GM21619 (cell line): ENCODE results near the gene EGF.
"Not testable (repeated sequence)": the region's sequence is repeated elsewhere in the genome, so short reads cannot be mapped to it uniquely, and the experiment has no call there.

Source experiments
- ATAC-seq: cut with Tn5 transposase; IDR thresholded peaks from one replicate; pipeline ENCODE4 v1.9.1; 2021; ENCODE audit not compliant: unreplicated experiment

EGF gene

DNA sequence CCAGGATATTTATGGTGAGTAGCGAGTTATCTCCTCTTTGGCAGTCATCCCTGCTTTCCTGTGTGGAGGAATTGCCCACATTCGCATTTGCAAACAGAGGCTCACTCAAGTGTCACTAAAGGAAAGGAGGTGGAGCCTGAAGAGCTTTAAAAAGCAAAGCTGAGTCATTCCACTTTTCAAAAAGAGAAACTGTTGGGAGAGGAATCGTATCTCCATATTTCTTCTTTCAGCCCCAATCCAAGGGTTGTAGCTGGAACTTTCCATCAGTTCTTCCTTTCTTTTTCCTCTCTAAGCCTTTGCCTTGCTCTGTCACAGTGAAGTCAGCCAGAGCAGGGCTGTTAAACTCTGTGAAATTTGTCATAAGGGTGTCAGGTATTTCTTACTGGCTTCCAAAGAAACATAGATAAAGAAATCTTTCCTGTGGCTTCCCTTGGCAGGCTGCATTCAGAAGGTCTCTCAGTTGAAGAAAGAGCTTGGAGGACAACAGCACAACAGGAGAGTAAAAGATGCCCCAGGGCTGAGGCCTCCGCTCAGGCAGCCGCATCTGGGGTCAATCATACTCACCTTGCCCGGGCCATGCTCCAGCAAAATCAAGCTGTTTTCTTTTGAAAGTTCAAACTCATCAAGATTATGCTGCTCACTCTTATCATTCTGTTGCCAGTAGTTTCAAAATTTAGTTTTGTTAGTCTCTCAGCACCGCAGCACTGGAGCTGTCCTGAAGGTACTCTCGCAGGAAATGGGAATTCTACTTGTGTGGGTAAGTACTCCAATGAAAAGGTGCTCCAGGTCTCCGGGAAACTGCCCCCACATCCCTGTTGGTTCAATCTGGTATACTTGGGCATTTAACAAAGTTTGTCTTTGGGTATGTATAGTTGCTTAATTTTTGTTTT, at the start of gene EGF:
EGF (plus strand) TSS at position 178 of the 890 bp plus-strand sequence; CDS start at position 631, 453 bp downstream.
- ATAC-seq = no peak

DNA sequence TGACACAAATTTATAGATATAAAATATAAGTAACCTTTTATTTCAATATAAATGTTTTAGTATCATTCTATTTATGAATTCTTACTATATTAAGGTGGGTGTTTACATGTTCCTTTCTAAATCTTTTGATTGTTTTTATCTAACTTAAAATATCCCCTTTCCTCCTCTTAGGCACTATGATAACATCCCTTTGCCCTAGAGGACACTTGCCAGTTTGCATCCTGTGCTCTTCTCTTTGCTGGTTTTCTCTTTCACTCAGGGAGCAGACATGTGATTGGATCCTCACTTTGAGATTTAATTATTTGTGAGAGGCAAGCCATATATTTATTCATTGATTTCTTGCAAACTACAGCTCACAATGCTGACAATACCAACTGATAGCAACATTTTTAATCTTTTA, 48.5 kb upstream of the EGF start:
- ATAC-seq = no peak

DNA sequence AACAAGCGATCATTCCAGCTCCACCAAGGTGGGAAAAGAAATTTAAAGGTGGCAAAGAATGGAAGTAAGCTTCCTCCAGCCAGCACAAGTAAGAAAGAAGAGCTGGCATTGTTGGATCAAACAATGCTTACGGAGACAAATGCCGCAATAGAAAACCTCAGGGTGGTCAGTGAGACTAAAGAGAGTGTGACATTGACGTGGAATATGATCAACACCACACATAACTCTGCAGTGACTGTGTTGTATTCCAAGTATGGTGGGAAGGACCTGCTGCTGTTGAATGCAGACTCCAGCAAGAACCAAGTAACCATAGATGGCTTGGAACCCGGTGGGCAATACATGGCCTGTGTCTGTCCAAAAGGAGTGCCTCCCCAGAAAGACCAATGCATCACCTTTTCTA, 42.6 kb upstream of the EGF start:
- ATAC-seq = no peak

DNA sequence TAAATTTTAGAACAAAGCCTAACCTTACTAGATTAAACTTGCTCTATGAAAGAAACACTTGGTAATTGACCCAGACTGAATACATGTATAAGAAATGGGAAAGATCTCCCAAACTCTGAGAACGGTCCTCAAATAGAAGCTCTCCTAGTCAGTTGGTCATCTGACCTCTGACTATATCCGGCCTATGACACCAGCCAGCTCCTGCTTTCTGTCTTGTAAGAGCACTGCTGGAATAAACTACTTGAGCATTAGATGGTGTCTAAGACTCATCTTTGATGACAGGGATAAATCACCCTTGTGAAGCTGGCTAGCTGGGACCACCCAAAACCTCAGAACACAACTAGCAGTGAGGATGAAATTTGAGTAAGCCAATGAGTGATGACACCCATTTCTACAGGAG, 40.6 kb upstream of the EGF start:
- ATAC-seq = no peak

DNA sequence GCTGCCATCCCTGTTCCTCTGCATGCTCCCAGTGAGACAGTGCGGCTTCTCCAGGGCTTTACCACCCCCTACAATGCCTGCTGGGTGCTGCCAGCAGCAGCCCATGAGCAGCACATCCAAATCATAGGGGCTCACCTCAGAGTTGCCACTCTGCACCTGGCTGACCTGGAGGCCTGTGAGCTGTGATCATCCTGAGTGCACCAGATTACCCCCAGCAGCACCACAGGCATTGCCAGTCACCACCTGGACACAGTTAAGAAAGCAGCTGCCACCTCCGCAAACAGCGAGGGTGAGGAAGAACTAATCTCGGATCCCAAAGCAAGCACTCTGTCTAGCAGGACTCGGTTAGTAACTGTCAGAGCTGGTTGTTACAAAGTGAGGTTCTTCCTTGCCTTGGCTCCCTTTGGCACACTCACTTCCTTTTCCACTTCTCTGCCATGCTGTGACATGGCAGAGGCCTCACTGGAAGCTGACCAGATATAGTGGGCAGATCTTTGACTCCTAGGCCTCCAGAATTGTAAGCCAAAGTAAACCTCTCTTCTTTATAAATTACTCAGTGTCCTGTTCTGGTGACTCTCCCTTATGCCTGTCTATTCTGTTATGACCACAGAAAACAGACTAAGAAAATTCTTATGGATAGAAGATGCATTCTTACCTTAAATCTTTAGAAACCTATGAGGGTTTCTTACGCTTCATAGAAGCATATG, 39.6 kb upstream of the EGF start:
- no peak for ATAC-seq

DNA sequence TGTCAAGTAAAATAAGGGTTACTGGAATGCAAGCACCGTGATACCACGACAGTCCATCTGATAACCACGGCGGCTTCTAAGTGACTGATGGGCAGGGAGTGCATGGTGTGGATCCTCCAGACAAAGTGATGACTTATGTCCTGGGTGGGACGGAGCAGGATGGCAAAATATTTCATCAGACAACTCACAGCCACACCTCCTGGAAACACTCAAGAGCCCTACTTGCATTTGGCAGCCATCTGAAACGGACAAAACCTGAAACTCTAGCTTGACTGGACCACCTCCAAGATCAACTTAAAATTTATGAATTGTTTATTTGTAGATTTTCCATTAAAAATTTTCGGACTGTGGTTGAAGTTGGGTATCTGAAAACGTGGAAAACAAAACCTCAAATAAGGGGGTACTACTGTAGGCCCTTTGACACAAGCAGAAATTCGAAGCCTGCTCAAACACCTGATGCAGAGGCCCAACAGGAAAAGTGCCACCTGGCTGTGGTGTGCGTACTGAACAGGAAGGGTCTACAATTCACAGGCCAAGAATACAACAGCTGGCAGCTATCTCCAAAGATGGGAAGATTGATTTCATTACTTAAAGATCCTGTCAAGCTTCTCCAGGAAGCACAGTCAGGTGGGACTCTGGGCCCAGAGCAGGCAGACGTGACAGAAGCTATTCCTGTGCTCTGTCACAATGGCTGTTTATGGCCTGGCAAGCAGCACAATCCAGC, 38.7 kb upstream of the EGF start:
- ATAC-seq = no peak

DNA sequence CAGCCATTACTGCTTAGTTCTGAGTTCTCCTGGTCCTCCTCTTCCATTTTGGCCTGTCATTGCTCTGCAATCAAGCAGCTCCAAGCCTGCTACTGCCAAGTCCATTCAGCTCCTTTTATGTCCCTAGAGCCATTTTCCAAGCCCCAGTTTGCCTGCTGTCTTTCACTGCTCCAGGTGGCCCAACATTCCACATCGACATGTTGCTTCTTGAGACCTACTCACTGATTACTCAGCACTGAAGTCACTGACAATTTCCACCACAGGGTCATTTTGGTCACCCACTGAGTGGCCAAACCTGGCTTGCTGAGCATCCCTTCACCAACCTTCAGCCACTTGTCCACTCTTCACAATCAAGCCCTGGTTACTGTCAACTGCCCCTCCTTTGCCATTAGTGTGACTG, 37.6 kb upstream of the EGF start:
- ATAC-seq = no peak

DNA sequence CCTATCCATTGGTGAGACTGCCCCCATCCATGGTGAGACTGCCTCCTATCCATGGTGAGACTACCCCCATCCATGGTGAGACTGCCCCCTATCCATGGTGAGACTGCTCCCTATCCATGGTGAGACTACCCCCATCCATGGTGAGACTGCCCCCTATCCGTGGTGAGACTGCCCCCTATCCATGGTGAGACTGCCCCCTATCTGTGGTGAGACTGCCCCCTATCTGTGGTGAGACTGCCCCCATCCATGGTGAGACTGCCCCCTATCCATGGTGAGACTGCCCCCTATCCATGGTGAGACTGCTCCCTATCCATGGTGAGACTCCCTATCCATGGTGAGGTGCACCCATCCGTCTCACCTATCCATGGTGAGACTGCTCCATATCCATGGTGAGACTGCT, 37.1 kb upstream of the EGF start:
- not testable (repeated sequence) for ATAC-seq

DNA sequence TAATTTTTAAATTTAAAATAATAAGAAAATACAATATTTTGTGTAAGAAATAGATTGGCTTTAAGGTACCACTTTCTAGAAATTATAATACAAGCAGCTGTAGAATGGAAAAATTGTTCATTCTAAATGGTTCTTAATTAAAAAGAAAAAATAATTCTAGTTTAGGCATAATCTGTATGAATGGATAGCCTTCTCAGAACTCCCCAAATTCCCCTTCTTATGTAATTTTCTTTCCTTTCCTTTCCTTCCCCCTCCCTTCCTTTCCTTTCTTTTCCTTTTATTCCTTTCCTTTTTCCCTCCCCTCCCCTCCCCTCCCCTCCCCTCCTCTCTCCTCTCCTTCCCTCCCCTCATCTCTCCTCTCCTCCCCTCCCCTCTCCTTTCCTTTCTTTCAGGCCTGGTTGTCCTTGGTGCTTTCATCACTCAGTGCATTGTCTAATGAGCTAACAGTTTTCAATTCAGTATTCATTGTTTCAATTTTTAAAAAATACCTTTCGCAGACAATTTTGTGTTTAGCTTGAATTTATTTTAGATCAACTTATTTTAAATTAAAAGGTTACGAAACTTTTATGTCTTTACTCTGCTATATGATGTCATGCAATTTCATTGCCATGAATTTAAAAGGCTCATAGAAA, 35.9 kb upstream of the EGF start:
- ATAC-seq = no peak

DNA sequence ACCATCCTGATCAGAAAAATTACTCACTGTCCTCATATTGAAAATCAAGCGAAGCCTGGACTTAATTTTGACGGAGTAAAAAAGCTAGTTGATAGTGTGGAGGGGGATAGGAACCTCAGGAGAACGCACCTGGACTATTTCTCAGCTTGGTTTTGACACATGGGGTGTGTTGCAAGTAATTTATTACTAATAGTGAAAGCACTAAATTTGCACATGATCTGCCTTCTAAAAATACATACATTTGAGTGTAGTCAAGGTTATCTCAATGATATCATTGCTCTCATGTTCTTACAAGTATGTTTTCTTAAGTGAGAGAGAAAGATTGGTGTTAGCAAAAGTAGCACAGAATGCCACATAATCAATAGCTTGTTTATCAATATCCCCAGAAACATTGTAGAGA, 35.3 kb upstream of the EGF start:
- ATAC-seq = peak; percentile 85

DNA sequence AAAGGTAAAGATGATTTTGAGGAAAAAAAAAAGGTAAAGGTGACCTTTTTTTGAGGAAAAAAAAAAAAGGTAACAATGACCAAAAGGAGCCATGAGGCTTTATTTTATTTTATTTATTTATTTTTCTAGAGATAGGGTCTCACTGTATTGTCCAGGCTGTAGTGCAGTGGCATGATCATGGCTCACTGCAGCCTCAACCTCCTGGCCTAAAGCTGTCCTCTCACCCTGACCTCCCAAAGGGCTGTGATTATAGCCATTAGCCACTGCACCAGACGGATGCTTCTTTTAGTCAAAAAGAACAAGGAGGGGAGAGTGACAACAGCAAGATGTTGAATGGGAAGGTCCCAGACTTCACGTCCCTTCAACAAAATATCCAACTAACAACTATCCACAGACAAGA, 34.3 kb upstream of the EGF start:
- ATAC-seq = no peak

DNA sequence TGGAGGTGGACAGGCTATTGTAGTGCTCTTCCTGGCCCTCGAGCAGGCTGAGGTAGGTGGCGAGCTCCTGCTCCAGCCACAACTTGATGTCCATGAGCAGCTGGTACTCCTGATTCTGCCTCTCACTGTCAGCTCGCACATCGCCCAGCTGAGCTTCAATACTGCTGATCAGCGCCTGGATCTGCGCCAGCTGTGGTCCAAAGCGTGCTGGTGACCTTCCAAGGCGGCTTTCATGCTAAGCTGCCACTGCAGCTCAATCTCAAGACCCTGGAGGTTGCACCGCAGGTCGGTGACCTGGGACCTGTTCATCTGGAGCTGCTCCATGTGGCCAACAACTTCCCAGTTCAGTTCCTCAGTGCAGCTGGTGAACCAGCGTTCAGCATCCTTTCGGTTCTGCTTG, 33.6 kb upstream of the EGF start:
- no peak for ATAC-seq

DNA sequence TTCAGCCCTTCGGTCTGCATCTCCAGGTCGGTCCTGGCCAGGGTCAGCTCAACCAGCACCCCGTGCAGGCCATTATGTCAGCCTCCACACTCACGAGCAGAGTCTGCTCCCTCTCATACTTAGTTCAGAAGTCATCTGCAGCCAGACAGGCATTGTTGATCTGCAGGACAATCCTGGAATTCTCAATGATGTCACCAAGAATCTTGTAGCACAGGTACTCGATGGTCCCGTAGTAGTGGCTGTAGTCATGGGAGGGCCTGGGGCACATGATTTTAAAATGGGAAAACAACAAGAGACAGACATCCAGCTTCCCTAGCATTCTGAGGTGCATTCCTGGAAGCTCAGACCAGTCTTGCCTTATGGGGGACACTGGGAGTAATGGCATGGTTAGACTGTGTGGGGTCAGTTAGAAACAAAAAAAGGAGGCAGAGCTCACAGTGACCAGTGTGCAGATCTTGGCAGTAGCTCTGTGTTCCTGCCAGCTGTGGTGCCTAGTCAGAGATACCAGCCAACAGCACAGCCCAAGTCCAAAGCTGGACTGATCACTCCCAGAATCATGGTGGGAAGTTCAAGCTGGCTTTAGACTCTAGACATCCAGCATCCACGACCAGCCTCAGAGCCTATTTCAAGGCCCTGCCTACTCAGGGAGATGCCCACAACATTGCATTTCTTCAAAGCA, 32.9 kb upstream of the EGF start:
- no peak for ATAC-seq

DNA sequence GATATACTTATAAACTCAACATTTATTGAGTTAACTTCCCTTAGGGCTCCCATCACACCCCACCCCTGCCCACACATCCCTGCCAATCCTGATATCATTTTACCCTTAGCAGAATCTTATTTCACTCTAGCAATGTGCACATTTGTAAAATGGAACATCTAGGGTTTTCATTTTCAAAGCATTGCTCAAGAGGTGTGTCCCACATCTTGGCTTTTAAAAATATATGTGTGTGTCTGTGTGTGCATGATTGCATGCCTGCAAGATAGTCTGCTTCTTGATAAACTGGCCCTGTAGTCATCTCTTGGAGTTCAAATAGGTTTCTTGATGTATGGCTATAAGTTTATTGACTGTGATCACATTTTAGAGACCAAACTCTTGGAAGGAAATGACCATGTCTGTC, 26.4 kb upstream of the EGF start:
- no peak for ATAC-seq

DNA sequence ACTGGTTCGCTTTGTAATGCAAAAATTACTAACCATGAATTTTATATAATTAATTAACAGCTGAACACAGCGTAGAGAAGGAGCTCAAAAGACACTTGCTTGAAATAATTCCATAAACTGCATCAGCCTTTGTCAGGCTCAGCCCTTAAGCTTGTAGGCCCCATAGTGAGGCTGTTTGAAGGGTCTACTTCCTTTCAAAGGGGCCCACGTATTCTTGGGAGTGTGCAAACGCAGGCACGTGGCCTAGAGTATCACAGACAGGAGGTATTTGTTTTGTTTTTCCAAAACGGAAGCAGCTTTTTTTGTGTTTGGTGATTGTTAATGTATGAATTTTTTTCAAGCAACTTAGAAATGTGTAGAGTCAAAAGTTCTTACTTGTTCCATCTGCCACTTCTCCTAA, 25.6 kb upstream of the EGF start:
- ATAC-seq = no peak

DNA sequence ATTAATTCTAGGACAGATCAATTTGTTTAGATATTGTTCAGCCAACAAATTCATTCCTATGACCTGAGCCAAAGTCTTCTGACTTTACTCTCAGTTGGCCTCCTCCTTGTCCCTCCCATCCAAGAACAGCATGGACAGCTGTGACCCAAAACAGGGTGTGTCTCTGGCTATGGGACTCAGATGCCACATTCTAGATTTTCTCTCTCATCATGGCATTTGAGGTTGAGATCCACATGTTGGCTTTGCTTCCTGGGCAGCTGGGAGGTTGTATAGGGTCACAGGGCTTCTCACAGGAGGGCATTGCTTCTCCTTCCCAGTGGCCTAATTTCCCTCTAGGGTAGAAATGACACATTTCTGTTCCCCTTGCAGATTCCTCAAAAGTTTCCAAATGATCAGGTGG, 22.6 kb upstream of the EGF start:
- ATAC-seq = no peak

DNA sequence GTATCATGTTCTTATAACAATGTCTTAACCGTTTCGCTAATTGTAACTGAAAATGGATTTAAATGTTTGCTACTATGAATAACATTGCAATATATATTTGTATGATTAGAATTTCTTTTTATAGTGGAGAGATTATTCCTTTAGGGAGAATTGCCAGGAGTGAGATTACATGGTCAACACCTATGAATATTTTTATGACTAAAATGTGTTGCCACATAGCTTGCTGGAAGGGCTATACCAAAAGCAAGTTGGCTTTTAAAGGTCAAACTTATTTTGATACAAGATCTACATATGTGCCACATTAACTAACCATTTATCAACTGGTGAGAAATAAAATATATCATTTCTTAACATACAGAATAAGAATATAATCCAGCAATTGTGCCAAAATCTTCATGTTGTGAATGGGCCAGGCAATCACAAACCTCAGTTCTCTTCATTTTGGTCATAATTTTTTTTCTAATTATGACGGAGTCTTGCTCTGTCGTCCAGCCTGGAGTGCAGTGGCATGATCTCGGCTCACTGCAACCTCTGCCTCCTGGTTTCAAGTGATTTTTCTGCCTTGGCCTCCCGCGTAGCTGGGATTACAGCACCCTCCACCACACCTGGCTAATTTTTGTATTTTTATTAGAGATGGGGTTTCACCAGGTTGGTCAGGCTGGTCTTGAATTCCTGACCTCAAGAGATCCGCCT, 10.0 kb upstream of the EGF start:
- no peak for ATAC-seq

DNA sequence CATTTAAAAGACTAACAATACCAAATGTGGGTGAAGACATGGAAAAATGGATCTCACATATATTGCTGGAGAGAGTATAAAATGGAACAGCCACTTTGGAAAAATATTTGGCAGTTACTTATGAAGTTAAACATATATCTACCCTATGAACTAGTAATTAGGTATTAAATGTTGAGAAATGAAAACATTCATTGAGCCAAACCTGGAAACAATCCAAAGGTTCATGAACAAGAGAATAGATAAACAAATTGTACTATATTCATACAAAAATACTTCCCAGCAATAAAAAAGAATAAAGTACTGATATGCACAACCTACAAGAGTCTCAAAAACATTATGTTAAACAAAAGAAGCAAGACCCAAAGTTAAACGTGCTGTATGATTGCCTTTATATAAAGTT, 4.0 kb upstream of the EGF start:
- no peak for ATAC-seq

DNA sequence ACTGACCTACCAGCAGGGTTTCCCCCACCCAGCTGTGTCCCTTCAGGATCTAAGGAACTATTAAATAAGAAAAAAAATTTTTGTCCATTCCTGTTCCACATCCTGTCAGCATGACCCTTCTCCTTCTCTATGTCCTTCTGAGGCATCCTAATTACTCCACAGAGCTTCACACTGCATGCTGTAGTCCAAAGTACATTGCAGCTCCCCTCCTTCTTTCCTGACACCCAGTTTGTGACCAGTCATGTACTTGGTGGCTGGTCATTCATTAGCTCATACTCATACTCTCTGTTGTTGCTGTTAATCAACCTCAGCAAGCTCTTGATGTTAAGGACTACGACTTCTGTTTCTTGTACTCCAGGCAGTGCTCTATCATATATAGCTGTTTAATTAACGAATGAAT, 2.4 kb upstream of the EGF start:
- ATAC-seq = no peak

DNA sequence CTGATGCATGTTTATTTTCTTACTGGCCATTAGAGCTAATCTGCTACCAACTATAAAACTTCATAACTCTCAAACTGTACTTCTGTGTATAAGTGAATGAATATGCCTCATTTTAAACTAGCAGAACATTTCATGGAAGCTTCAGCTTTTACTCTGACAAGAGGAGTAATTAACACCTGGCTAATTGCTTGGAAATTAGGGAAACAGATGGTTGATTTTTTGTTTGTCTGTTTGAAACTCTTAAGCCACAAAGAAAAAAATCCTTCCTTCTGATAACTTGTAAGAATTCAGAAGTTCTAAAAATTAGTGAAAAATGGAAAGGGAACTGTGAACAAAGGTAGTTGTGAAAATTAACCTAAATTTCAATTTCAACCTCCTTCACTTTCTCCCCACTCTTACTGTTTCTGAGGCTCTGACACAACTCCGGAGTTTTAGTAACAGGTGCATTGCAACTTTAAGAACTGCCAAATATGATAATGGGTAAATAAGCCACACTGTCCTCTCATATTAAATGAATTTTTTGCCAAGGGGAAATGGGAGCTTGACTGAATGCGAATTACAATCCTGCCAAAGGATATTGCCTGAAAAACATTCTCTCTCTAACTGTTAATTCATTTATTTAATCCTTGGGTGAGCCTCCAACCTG, 1.0 kb downstream of the EGF start:
- ATAC-seq = no peak
